HG03469 (cell line): ENCODE data around the gene GLIS1.
"Not testable (repeated sequence)": the region's sequence is repeated elsewhere in the genome, so short reads cannot be mapped to it uniquely, and the experiment has no call there.

Experiments
- ATAC-seq: cut with Tn5 transposase; IDR thresholded peaks from one replicate; pipeline ENCODE4 v1.9.1; 2021; ENCODE audit warnings: mild to moderate bottlenecking, moderate library complexity, moderate number of reproducible peaks; ENCODE audit not compliant: unreplicated experiment

Gene GLIS1

GRCh38 chr1:53656747-53657530 is 82.0 kb downstream of the GLIS1 start:
- ATAC-seq = no peak

- no peak for ATAC-seq
These were observed 82.8 kb downstream of the GLIS1 start for GRCh38 chr1:53655931-53656746.

- ATAC-seq = no peak
These were observed 84.5 kb downstream of the GLIS1 start for GRCh38 chr1:53654216-53655210.

- no peak for ATAC-seq
These were observed 85.3 kb downstream of the GLIS1 start for GRCh38 chr1:53653631-53654030.

- ATAC-seq = no peak
These were observed 85.8 kb downstream of the GLIS1 start for GRCh38 chr1:53653200-53653575.

- no peak for ATAC-seq
These were observed 86.3 kb downstream of the GLIS1 start for GRCh38 chr1:53652441-53653199.

- ATAC-seq = no peak
These were observed 87.6 kb downstream of the GLIS1 start for GRCh38 chr1:53651356-53651755.

GRCh38 chr1:53648516-53648915 is 90.4 kb downstream of the GLIS1 start:
- no peak for ATAC-seq

- ATAC-seq = not testable (repeated sequence)
These were observed 91.0 kb downstream of the GLIS1 start for GRCh38 chr1:53647915-53648314.

GRCh38 chr1:53646732-53647131 is 92.2 kb downstream of the GLIS1 start:
- no peak for ATAC-seq

- ATAC-seq = no peak
These were observed 93.3 kb downstream of the GLIS1 start for GRCh38 chr1:53645690-53646078.

- ATAC-seq = no peak
These were observed 93.9 kb downstream of the GLIS1 start for GRCh38 chr1:53644909-53645689.

- ATAC-seq = no peak
These were observed 94.5 kb downstream of the GLIS1 start for GRCh38 chr1:53644496-53644895.

GRCh38 chr1:53643881-53644390 is 95.0 kb downstream of the GLIS1 start:
- no peak for ATAC-seq

- no peak for ATAC-seq
These were observed 95.7 kb downstream of the GLIS1 start for GRCh38 chr1:53643041-53643880.

GRCh38 chr1:53642607-53643006 is 96.4 kb downstream of the GLIS1 start:
- ATAC-seq = no peak

GRCh38 chr1:53642215-53642555 is 96.8 kb downstream of the GLIS1 start:
- ATAC-seq = no peak

- ATAC-seq = no peak
These were observed 97.3 kb downstream of the GLIS1 start for GRCh38 chr1:53641481-53642214.
